GM23338 (cell line): ENCODE results near the gene ZBTB20. TPM values are rescaled to one million over a fixed set of nuclear protein-coding genes. Genes with fewer than 3 reads are reported as not detected.

Source experiments
- ATAC-seq: fragments of 200-7000 bp; cut with Tn5 transposase; 3 replicates; pipeline ENCODE4 v1.9.1; 2020
- DNase-seq: peaks from one replicate; pipeline ENCODE4 v3.0.0-alpha.2; 2015; ENCODE audit warnings: low spot score
- H2AFZ ChIP-seq: fragments of 200-600 bp; sonication (generic); 2 replicates; pipeline ENCODE4 v1.8.0; 2016; ENCODE audit warnings: antibody characterized with exemption, mild to moderate bottlenecking, moderate library complexity
- H3F3A ChIP-seq: fragments of 200-600 bp; sonication (generic); replicated peaks from 2 replicates; pipeline ENCODE4 v1.8.0; 2017; ENCODE audit warnings: antibody characterized with exemption, mixed run types, low read depth
- H3K27ac ChIP-seq: fragments of 200-600 bp; sonication (generic); 2 replicates; pipeline ENCODE4 v1.6.1; 2016; ENCODE audit warnings: low read depth
- H3K27me3 ChIP-seq: fragments of 200-600 bp; sonication (generic); 2 replicates; pipeline ENCODE4 v1.8.0; 2016; ENCODE audit warnings: mild to moderate bottlenecking, mixed run types, moderate library complexity; ENCODE audit not compliant: insufficient read depth
- H3K36me3 ChIP-seq: fragments of 200-600 bp; sonication (generic); 2 replicates; pipeline ENCODE4 v1.8.0; 2016; ENCODE audit warnings: mild to moderate bottlenecking; ENCODE audit not compliant: insufficient read depth
- H3K4me1 ChIP-seq: fragments of 200-600 bp; sonication (generic); 2 replicates; pipeline ENCODE4 v1.8.0; 2016; ENCODE audit warnings: mild to moderate bottlenecking, moderate library complexity; ENCODE audit not compliant: insufficient read depth
- H3K4me2 ChIP-seq: fragments of 200-600 bp; sonication (generic); 2 replicates; pipeline ENCODE4 v1.7.1; 2017; ENCODE audit warnings: mixed run types
- H3K4me3 ChIP-seq: fragments of 200-600 bp; sonication (generic); 2 replicates; pipeline ENCODE4 v1.6.1; 2016; ENCODE audit warnings: mixed run types
- H3K79me2 ChIP-seq: fragments of 200-600 bp; sonication (generic); replicated peaks from 2 replicates; pipeline ENCODE4 v1.8.0; 2017; ENCODE audit warnings: mild to moderate bottlenecking; ENCODE audit not compliant: insufficient read depth
- H3K9me2 ChIP-seq: fragments of 200-600 bp; sonication (generic); 2 replicates; pipeline ENCODE4 v1.8.0; 2017; ENCODE audit not compliant: insufficient read depth
- H4K20me1 ChIP-seq: fragments of 200-600 bp; sonication (generic); replicated peaks from 2 replicates; pipeline ENCODE4 v1.8.0; 2017; ENCODE audit warnings: mild to moderate bottlenecking; ENCODE audit not compliant: insufficient read depth
- H3K27ac Mint-ChIP-seq: 2 replicates; pipeline ENCODE4 v1.8.0; 2020; ENCODE audit warnings: inconsistent platforms, mild to moderate bottlenecking, moderate library complexity, mixed read lengths
- H3K27me3 Mint-ChIP-seq: 3 replicates; pipeline ENCODE4 v1.8.0; 2022; ENCODE audit warnings: low read depth, mild to moderate bottlenecking, moderate library complexity, mixed read lengths, inconsistent platforms; ENCODE audit not compliant: insufficient read depth, poor library complexity
- H3K36me3 Mint-ChIP-seq: 3 replicates; pipeline ENCODE4 v1.8.0; 2021; ENCODE audit warnings: low read depth, mild to moderate bottlenecking, inconsistent platforms, moderate library complexity, mixed read lengths
- H3K4me1 Mint-ChIP-seq: 3 replicates; pipeline ENCODE4 v1.8.0; 2020; ENCODE audit warnings: mild to moderate bottlenecking, inconsistent platforms, mixed read lengths
- H3K4me3 Mint-ChIP-seq: 3 replicates; pipeline ENCODE4 v1.8.0; 2021; ENCODE audit warnings: moderate library complexity, mild to moderate bottlenecking, inconsistent platforms, mixed read lengths
- H3K9me3 Mint-ChIP-seq: 3 replicates; pipeline ENCODE4 v1.8.0; 2020; ENCODE audit warnings: moderate library complexity, mild to moderate bottlenecking, inconsistent platforms, mixed read lengths
- CREB1 ChIP-seq: fragments of 250-450 bp; sonication (Bioruptor Pico); IDR thresholded peaks from 2 replicates; pipeline ENCODE4 v1.5.0; 2020; ENCODE audit warnings: low read depth, mild to moderate bottlenecking, moderate library complexity
- ETS1 ChIP-seq: IDR thresholded peaks from 2 replicates; pipeline ENCODE4 v1.6.1; 2016; ENCODE audit warnings: antibody characterized with exemption
- EZH2 ChIP-seq: fragments of 200-600 bp; sonication (generic); IDR thresholded peaks from one replicate; pipeline ENCODE4 v1.8.0; 2017; ENCODE audit warnings: antibody characterized with exemption, mild to moderate bottlenecking, low read depth; ENCODE audit not compliant: unreplicated experiment
- JUNB ChIP-seq: IDR thresholded peaks from one replicate; pipeline ENCODE4 v1.6.1; 2016; ENCODE audit warnings: antibody characterized with exemption; ENCODE audit not compliant: unreplicated experiment
- NANOG ChIP-seq: IDR thresholded peaks from 2 replicates; pipeline ENCODE4 v1.6.1; 2016; ENCODE audit warnings: antibody characterized with exemption, borderline replicate concordance
- ZNF114 ChIP-seq: fragments of 250-450 bp; sonication (Bioruptor Pico); IDR thresholded peaks from 2 replicates; pipeline ENCODE4 v1.5.0; 2020; ENCODE audit warnings: mild to moderate bottlenecking, moderate library complexity
- ZNF331 ChIP-seq: fragments of 250-450 bp; sonication (Bioruptor Pico); IDR thresholded peaks from 2 replicates; pipeline ENCODE4 v1.5.0; 2020; ENCODE audit warnings: low read depth, mild to moderate bottlenecking, moderate library complexity
- ZNF462 ChIP-seq: fragments of 250-450 bp; sonication (Bioruptor Pico); IDR thresholded peaks from 2 replicates; pipeline ENCODE4 v1.5.0; 2020; ENCODE audit warnings: mild to moderate bottlenecking, moderate library complexity
- polyA plus RNA-seq: library from polyadenylated mRNA; unstranded; fragments of >200 nt; fragmentation: Nextera tagmentation; extraction: Ambion mirVana; gene quantifications from 2 replicates; pipeline ENCODE4 v1.2.1, GENCODE V29; 2016
- total RNA-seq: library from RNA; depleted of rRNA; stranded (reverse); fragments of >200 nt; shearing (Covaris generic); gene quantifications from 2 replicates; pipeline ENCODE4 v1.2.3, GENCODE V29; 2014
- TF ChIP-seq, protein P1 (sequence below), 2 experiments: fragments of 200-600 bp in 1 of 2; sonication (generic) in 1 of 2; conservative IDR thresholded peaks; 2 replicates each; pipeline versions ENCODE4 v1.5.1 to v1.6.1; 2016 to 2017; ENCODE audit warnings: antibody characterized with exemption in 2 of 2, low read depth in 2 of 2, mild to moderate bottlenecking in 2 of 2, moderate library complexity in 1 of 2
- TF ChIP-seq, protein P2 (sequence below): IDR thresholded peaks from one replicate; pipeline ENCODE4 v1.6.1; 2018; ENCODE audit warnings: antibody characterized with exemption; ENCODE audit not compliant: unreplicated experiment

ZBTB20 gene
- total and polyA plus RNA-seq, 2 experiments from 2014 or later, result 2.0 to 3.3 TPM

GRCh38 chr3:114446600-114446999, 700.5 kb downstream of the ZBTB20 start (continued):
- TF ChIP-seq ETS1 (no peak), NANOG (no peak)
- TF ChIP-seq, protein P1, sequence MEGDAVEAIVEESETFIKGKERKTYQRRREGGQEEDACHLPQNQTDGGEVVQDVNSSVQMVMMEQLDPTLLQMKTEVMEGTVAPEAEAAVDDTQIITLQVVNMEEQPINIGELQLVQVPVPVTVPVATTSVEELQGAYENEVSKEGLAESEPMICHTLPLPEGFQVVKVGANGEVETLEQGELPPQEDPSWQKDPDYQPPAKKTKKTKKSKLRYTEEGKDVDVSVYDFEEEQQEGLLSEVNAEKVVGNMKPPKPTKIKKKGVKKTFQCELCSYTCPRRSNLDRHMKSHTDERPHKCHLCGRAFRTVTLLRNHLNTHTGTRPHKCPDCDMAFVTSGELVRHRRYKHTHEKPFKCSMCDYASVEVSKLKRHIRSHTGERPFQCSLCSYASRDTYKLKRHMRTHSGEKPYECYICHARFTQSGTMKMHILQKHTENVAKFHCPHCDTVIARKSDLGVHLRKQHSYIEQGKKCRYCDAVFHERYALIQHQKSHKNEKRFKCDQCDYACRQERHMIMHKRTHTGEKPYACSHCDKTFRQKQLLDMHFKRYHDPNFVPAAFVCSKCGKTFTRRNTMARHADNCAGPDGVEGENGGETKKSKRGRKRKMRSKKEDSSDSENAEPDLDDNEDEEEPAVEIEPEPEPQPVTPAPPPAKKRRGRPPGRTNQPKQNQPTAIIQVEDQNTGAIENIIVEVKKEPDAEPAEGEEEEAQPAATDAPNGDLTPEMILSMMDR (conservative IDR thresholded peaks at IDR 0.05; ENCODE audit: low read depth in 2 of 2), result no peak

GRCh38 chr3:114445233-114445632, 701.9 kb downstream of the ZBTB20 start:
- Histone ChIP-seq H3K27me3 (no peaks in the 10 kb centered on the region), H2AFZ (no peak overlapping the region), H3K4me2 (no peak overlapping the region), H3K4me3 (no peak overlapping the region), H3K36me3 (no peaks in the 10 kb centered on the region), H3K27ac (no peak overlapping the region), H3K4me1 (no peaks in the 10 kb centered on the region), H3K79me2 (no peaks in the 10 kb centered on the region), H3K9me2 (no peaks in the 10 kb centered on the region), H3F3A (no peaks in the 10 kb centered on the region), H4K20me1 (no peaks in the 10 kb centered on the region)
- H3K4me3 Mint-ChIP-seq, result no peak overlapping the region
- H3K36me3 Mint-ChIP-seq, result no peaks in the 10 kb centered on the region
- DNase-seq (no peak), ATAC-seq (no peak)
- no peaks in the 10 kb centered on the region for H3K27me3 Mint-ChIP-seq
- no peaks in the 10 kb centered on the region for H3K9me3 Mint-ChIP-seq
- no peak overlapping the region for H3K27ac Mint-ChIP-seq
- H3K4me1 Mint-ChIP-seq, result peaks cover 28% of the 10 kb centered on the region
- TF ChIP-seq EZH2, result no peak
- TF ChIP-seq ZNF114 (CRISPR knock-in tag), result no peak
- no peak for TF ChIP-seq ZNF462 (CRISPR knock-in tag)
- TF ChIP-seq ZNF331 (CRISPR knock-in tag), result no peak
- TF ChIP-seq, protein P1 (conservative IDR thresholded peaks at IDR 0.05; ENCODE audit: low read depth in 2 of 2), result no peak
- TF ChIP-seq NANOG, result no peak
- no peak for TF ChIP-seq JUNB
- TF ChIP-seq, protein P2, sequence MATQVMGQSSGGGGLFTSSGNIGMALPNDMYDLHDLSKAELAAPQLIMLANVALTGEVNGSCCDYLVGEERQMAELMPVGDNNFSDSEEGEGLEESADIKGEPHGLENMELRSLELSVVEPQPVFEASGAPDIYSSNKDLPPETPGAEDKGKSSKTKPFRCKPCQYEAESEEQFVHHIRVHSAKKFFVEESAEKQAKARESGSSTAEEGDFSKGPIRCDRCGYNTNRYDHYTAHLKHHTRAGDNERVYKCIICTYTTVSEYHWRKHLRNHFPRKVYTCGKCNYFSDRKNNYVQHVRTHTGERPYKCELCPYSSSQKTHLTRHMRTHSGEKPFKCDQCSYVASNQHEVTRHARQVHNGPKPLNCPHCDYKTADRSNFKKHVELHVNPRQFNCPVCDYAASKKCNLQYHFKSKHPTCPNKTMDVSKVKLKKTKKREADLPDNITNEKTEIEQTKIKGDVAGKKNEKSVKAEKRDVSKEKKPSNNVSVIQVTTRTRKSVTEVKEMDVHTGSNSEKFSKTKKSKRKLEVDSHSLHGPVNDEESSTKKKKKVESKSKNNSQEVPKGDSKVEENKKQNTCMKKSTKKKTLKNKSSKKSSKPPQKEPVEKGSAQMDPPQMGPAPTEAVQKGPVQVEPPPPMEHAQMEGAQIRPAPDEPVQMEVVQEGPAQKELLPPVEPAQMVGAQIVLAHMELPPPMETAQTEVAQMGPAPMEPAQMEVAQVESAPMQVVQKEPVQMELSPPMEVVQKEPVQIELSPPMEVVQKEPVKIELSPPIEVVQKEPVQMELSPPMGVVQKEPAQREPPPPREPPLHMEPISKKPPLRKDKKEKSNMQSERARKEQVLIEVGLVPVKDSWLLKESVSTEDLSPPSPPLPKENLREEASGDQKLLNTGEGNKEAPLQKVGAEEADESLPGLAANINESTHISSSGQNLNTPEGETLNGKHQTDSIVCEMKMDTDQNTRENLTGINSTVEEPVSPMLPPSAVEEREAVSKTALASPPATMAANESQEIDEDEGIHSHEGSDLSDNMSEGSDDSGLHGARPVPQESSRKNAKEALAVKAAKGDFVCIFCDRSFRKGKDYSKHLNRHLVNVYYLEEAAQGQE, result no peak
- no peak for TF ChIP-seq CREB1
